BLaER1 (cell line): ENCODE data around the gene RPS8.

Experiments
- H3K27ac ChIP-seq: shearing (Covaris generic); formaldehyde crosslinking; 2 replicates; pipeline ENCODE4 v1.8.1; 2022
- H3K27me3 ChIP-seq: shearing (Covaris generic); formaldehyde crosslinking; 2 replicates; pipeline ENCODE4 v1.8.1; 2022
- H3K36me3 ChIP-seq: shearing (Covaris generic); formaldehyde crosslinking; 2 replicates; pipeline ENCODE4 v1.8.1; 2022
- H3K4me1 ChIP-seq: shearing (Covaris generic); formaldehyde crosslinking; 2 replicates; pipeline ENCODE4 v1.8.1; 2022
- H3K4me2 ChIP-seq: shearing (Covaris generic); formaldehyde crosslinking; 2 replicates; pipeline ENCODE4 v1.8.1; 2022
- H3K4me3 ChIP-seq: shearing (Covaris generic); formaldehyde crosslinking; 2 replicates; pipeline ENCODE4 v1.8.1; 2022
- H3K9ac ChIP-seq: shearing (Covaris generic); formaldehyde crosslinking; 2 replicates; pipeline ENCODE4 v1.8.1; 2022
- H3K9me3 ChIP-seq: shearing (Covaris generic); formaldehyde crosslinking; 2 replicates; pipeline ENCODE4 v1.8.1; 2022
- H4K20me1 ChIP-seq: shearing (Covaris generic); formaldehyde crosslinking; 2 replicates; pipeline ENCODE4 v1.8.1; 2022
- Cebpa-rat ChIP-seq: shearing (Covaris generic); IDR thresholded peaks from 2 replicates; pipeline ENCODE4 v1.8.1; 2022

Gene RPS8

GRCh38 chr1:44826375-44827196 lies 51.2 kb downstream of the RPS8 start:
- Histone ChIP-seq H3K4me3 (no peak overlapping the region), H3K9me3 (no peaks in the 10 kb centered on the region), H3K27me3 (no peaks in the 10 kb centered on the region), H3K27ac (no peak overlapping the region), H3K4me1 (peaks cover 16% of the 10 kb centered on the region), H3K9ac (no peak overlapping the region), H4K20me1 (no peaks in the 10 kb centered on the region), H3K36me3 (no peaks in the 10 kb centered on the region), H3K4me2 (no peak overlapping the region)
- no peak for TF ChIP-seq Cebpa-rat

DNA sequence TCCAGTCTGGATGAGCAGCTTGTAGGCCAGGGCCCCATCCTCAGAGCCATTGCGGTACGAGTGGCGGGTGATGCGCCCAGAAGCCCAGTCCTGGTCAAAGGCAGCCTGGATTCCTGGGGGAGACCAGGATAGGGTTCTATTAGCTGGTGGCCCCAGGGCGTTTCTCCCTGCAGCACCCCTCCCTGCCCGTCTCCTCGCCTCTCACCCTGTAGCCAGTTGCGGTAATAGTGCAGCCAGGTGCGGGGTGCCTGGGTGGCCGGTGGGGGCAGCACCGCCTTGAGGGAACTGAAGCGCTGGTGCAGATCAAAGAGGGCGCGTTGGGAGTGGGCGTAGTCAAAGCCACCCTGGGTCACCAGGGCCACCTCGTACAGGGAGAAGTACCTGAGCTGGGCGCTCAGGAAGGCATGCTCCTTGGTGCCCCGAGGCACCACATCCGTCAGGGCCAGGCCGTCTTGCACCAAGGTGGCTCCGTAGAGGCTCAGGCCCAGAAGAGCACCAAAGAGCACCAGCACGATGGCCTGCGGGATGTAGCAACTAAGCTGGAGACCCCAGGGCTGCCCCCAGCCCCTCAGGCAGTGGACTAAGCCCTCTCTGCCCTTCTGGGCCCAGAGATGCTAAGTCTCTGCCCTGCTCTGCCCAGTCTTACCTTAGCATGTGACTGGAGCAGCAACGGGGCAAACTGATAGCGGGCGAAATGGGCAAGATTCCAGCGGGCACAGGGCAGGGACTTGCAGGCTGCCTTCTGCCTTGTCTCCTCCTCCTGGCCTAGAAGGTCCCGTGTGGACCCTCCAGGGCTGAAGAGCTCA lies 52.1 kb downstream of the RPS8 start:
- no peak overlapping the region for H3K9ac ChIP-seq
- no peaks in the 10 kb centered on the region for H3K9me3 ChIP-seq
- no peak overlapping the region for H3K27ac ChIP-seq
- H3K27me3 ChIP-seq = no peaks in the 10 kb centered on the region
- no peak overlapping the region for H3K4me3 ChIP-seq
- no peak for TF ChIP-seq Cebpa-rat
- H3K4me2 ChIP-seq = no peak overlapping the region
- no peaks in the 10 kb centered on the region for H4K20me1 ChIP-seq
- peaks cover 25% of the 10 kb centered on the region for H3K4me1 ChIP-seq
- no peaks in the 10 kb centered on the region for H3K36me3 ChIP-seq

- Histone ChIP-seq H3K27me3 (no peaks in the 10 kb centered on the region), H3K36me3 (no peaks in the 10 kb centered on the region), H3K27ac (no peak overlapping the region), H3K4me1 (peaks cover 30% of the 10 kb centered on the region), H3K4me2 (no peak overlapping the region), H4K20me1 (no peaks in the 10 kb centered on the region), H3K9ac (no peak overlapping the region), H3K4me3 (no peak overlapping the region), H3K9me3 (no peaks in the 10 kb centered on the region)
- no peak for TF ChIP-seq Cebpa-rat
Measured at GRCh38 chr1:44828003-44828651, 52.8 kb downstream of the RPS8 start.
